BLaER1 treated with 17β-estradiol and CSF1 and Interleukin-3, amounts not matched to agents 10 nM and 100 nM (cell line): Measurements from ENCODE around the gene COL2A1.

Experiments
- H3K27ac ChIP-seq, 11 experiments: shearing (Covaris generic); formaldehyde crosslinking; 2 replicates each; pipeline ENCODE4 v1.8.1; 2022
- H3K27me3 ChIP-seq, 11 experiments: shearing (Covaris generic); formaldehyde crosslinking; 2 replicates each; pipeline ENCODE4 v1.8.1; 2022
- H3K36me3 ChIP-seq, 11 experiments: shearing (Covaris generic); formaldehyde crosslinking; 2 replicates each; pipeline ENCODE4 v1.8.1; 2022
- H3K4me1 ChIP-seq, 10 experiments: shearing (Covaris generic); formaldehyde crosslinking; 2 replicates each; pipeline ENCODE4 v1.8.1; 2022
- H3K4me2 ChIP-seq, 11 experiments: shearing (Covaris generic); formaldehyde crosslinking; 2 replicates each; pipeline ENCODE4 v1.8.1; 2022
- H3K4me3 ChIP-seq, 10 experiments: shearing (Covaris generic); formaldehyde crosslinking; 2 replicates each; pipeline ENCODE4 v1.8.1; 2022
- H3K9ac ChIP-seq, 11 experiments: shearing (Covaris generic); formaldehyde crosslinking; 2 replicates each; pipeline ENCODE4 v1.8.1; 2022
- H3K9me3 ChIP-seq, 11 experiments: shearing (Covaris generic); formaldehyde crosslinking; replicated peaks in 1 of 11; 2 replicates each; pipeline ENCODE4 v1.8.1; 2022
- H4K20me1 ChIP-seq, 11 experiments: shearing (Covaris generic); formaldehyde crosslinking; 2 replicates each; pipeline ENCODE4 v1.8.1; 2022
- Cebpa-rat ChIP-seq, 11 experiments: shearing (Covaris generic); IDR thresholded peaks; 2 replicates each; pipeline ENCODE4 v1.8.1; 2022

COL2A1 gene

GRCh38 chr12:48033451-48033850, 29.2 kb upstream of the COL2A1 start:
- H3K9ac ChIP-seq, result no peak overlapping the region
- no peak overlapping the region for H3K4me2 ChIP-seq
- H3K36me3 ChIP-seq, result no peaks in the 10 kb centered on the region
- no peaks in the 10 kb centered on the region for H3K27me3 ChIP-seq
- peaks cover 15 to 36% (median 20%) of the 10 kb centered on the region in 10 experiments for H3K4me1 ChIP-seq
- H4K20me1 ChIP-seq, result no peaks in the 10 kb centered on the region; a peak in 2 of 22 replicates
- TF ChIP-seq Cebpa-rat (IDR thresholded peaks at IDR 0.05), result no peak
- H3K9me3 ChIP-seq, result no peaks in the 10 kb centered on the region
- no peak overlapping the region for H3K27ac ChIP-seq
- no peak overlapping the region for H3K4me3 ChIP-seq

DNA sequence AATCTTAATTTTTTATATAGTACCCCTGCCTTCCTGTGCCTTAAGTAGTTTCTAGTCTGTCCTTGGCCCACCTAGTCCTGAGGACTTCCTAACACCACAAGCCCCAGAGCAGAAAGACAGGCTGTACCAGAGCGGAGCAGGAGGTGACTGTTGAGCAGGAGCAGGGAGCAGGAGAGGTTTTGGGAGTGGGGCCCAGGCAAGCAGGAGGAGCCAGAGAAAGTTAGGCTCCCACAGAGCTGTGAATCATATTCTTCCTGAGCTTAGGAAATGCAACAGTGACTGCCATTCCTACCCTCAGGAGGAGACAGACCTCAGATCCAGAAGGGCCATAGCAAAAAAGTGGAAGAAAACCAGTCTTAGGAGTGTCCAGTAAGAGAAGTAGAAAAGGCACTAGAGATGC, 28.3 kb upstream of the COL2A1 start:
- Histone ChIP-seq H3K4me2 (no peak overlapping the region), H3K4me1 (peaks cover 24 to 32% (median 28%) of the 10 kb centered on the region in 10 experiments), H4K20me1 (no peaks in the 10 kb centered on the region; a peak in 2 of 22 replicates), H3K4me3 (no peak overlapping the region), H3K9me3 (no peaks in the 10 kb centered on the region), H3K27ac (no peak overlapping the region), H3K36me3 (no peaks in the 10 kb centered on the region), H3K9ac (no peak overlapping the region), H3K27me3 (no peaks in the 10 kb centered on the region)
- no peak for TF ChIP-seq Cebpa-rat (IDR thresholded peaks at IDR 0.05)

DNA sequence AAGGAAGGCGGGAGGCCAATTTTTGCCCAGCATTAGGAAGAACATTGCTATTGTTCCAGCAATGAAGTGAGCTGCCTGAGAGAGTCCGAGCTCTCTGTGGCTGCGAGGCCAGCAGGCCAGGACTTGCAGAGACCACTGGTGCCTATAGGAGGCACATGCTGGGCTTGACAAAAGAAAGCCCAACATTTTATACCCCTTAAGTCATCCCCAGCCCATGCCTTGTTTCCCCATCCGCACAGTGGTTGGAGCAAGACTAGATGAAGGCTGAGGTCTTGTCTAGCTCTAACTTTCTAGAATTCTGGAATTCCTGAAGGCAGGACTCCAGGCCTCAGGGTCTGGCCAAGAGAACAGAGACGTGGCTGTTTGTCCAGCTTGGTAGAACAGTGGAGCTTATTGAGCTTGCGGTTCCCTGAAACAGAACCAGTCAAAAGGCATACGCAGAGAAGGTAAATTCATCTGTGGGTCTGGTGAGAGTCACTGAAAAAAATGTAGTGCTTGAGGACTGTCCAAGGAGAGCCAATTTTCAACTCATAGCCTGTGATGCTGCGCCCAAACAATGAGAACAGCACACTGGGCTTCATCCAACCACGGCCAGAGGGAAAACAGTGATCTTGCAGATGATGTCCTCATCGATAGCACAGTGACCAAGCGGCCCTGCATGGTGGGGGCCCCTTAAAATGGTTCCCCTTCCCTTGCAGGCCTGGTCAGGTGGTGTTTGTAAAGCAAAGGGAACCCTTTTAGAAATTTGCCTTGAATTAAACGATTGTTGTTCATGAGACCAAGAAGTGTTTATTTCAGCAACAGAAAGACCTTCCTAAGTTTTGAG, 27.1 kb upstream of the COL2A1 start:
- Histone ChIP-seq H3K27me3 (no peaks in the 10 kb centered on the region), H3K4me3 (no peak overlapping the region), H3K9ac (no peak overlapping the region), H3K9me3 (no peaks in the 10 kb centered on the region), H3K4me2 (no peak overlapping the region), H3K36me3 (no peaks in the 10 kb centered on the region), H4K20me1 (no peaks in the 10 kb centered on the region; a peak in 2 of 22 replicates), H3K4me1 (peaks cover 31 to 41% (median 37%) of the 10 kb centered on the region in 10 experiments), H3K27ac (no peak overlapping the region)
- TF ChIP-seq Cebpa-rat (IDR thresholded peaks at IDR 0.05), result no peak

GRCh38 chr12:48030173-48030650, 25.9 kb upstream of the COL2A1 start:
- Histone ChIP-seq H3K4me1 (peaks cover 31 to 42% (median 38%) of the 10 kb centered on the region in 10 experiments), H3K36me3 (no peaks in the 10 kb centered on the region), H3K9me3 (no peaks in the 10 kb centered on the region), H3K4me3 (no peak overlapping the region), H4K20me1 (no peaks in the 10 kb centered on the region; a peak in 2 of 22 replicates), H3K27me3 (no peaks in the 10 kb centered on the region), H3K9ac (no peak overlapping the region), H3K4me2 (peak overlapping the region in 8 of 11 experiments; percentile 1 to 73 (median 33); a peak in 7 of 22 replicates), H3K27ac (no peak overlapping the region)
- TF ChIP-seq Cebpa-rat (IDR thresholded peaks at IDR 0.05), result no peak

GRCh38 chr12:48029491-48030172, 25.4 kb upstream of the COL2A1 start:
- Histone ChIP-seq H3K9me3 (no peaks in the 10 kb centered on the region), H3K9ac (no peak overlapping the region), H3K36me3 (no peaks in the 10 kb centered on the region), H3K27ac (no peak overlapping the region), H3K4me3 (no peak overlapping the region), H3K4me2 (peak overlapping the region in 10 of 11 experiments; percentile 1 to 82 (median 58); a peak in 10 of 22 replicates), H3K27me3 (no peaks in the 10 kb centered on the region), H3K4me1 (peaks cover 31 to 42% (median 38%) of the 10 kb centered on the region in 10 experiments), H4K20me1 (no peaks in the 10 kb centered on the region; a peak in 1 of 22 replicates)
- no peak for TF ChIP-seq Cebpa-rat (IDR thresholded peaks at IDR 0.05)

DNA sequence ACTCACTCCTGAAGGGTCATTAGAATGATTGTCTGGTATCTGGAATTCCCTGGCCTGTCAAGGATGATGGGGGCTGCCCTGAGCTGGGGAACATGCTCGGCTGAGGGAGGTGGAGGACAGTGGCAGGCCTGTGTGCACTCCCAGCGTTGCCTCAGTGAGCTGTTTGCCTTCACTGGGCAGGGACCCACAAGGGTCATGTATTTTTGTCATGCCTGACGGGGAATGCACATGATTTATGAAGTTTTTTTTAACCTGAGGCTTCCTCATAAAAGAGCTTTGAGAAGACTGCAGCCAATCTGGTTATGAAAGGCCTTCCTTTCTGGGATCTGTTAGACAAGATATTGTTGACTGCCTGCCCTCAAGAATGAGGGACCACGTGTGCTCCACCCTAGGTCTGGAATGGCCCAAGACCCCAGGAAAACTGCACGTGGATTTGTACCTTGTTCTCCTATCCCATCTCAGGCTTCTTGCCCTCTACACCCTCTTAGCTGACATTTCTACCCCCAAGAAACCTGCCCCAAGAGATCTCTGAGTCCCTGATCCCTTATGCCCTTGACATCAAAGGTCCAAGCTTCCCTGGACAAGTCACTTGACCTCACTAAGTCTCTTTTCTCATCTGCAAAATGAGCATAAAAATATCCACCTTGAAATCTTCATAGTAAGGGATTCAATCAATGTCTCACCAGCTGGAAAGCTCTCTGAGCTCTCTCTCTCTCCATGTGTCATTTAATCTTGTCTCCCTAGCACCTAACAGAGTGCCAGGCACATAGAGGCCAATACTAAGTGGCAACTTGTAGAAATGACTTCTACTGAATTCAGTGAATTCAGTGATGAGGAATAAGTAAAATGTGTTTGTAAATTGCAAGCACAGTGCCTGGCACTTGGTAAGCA, 24.5 kb upstream of the COL2A1 start:
- Histone ChIP-seq H3K36me3 (no peaks in the 10 kb centered on the region), H3K4me3 (no peak overlapping the region), H4K20me1 (no peaks in the 10 kb centered on the region; a peak in 1 of 22 replicates), H3K9me3 (no peaks in the 10 kb centered on the region), H3K4me2 (peak overlapping the region; percentile 14 to 86 (median 62); a peak in 20 of 22 replicates), H3K27me3 (no peaks in the 10 kb centered on the region), H3K9ac (no peak overlapping the region), H3K27ac (no peak overlapping the region), H3K4me1 (peaks cover 31 to 42% (median 38%) of the 10 kb centered on the region in 10 experiments)
- TF ChIP-seq Cebpa-rat (IDR thresholded peaks at IDR 0.05), result no peak

- peaks cover 31 to 42% (median 38%) of the 10 kb centered on the region in 10 experiments for H3K4me1 ChIP-seq
- H3K27me3 ChIP-seq, result no peaks in the 10 kb centered on the region
- H3K36me3 ChIP-seq, result no peaks in the 10 kb centered on the region
- H3K4me3 ChIP-seq, result no peak overlapping the region
- H3K27ac ChIP-seq, result peak overlapping the region in 2 of 11 experiments; percentile 9 to 26; a peak in 2 of 22 replicates
- peak overlapping the region; percentile 7 to 86 (median 65); a peak in 21 of 22 replicates for H3K4me2 ChIP-seq
- no peaks in the 10 kb centered on the region; a peak in 1 of 22 replicates for H4K20me1 ChIP-seq
- TF ChIP-seq Cebpa-rat (IDR thresholded peaks at IDR 0.05), result no peak
- no peaks in the 10 kb centered on the region for H3K9me3 ChIP-seq
- H3K9ac ChIP-seq, result peak overlapping the region in 5 of 11 experiments; percentile 7 to 34 (median 13); a peak in 6 of 22 replicates
Measured at GRCh38 chr12:48027183-48028002, 23.1 kb upstream of the COL2A1 start.
